CD4-positive, alpha-beta T cell treated with Interleukin-15 for 1 hour (primary cell): ENCODE measurements around the gene SAXO1.
"Not testable (repeated sequence)": the region's sequence is repeated elsewhere in the genome, so short reads cannot be mapped to it uniquely, and the experiment has no call there.

Experiments used
- DNase-seq: peaks from one replicate; pipeline ENCODE4 v3.0.0-alpha.2; 2020

Gene SAXO1

DNA sequence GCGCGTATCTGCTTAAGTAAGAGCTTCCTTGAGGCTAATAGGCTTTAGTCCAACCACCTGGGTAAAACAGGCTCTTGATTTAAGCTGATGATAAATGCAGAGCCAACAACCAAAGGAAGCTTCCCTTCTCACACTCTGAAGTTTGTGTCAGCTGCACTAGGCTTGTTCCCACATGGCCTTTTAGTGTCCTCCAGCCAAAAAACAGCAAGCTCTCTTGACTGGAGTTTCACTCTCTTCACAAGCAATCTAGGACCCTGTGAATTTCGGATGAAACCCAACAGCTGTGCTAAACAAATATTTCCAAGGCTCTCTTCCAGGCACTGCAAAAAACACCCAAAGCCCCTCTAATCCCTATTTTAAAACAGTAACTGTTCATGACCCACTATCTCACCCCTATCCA lies 63.9 kb downstream of the SAXO1 start:
- DNase-seq: no peak

DNA sequence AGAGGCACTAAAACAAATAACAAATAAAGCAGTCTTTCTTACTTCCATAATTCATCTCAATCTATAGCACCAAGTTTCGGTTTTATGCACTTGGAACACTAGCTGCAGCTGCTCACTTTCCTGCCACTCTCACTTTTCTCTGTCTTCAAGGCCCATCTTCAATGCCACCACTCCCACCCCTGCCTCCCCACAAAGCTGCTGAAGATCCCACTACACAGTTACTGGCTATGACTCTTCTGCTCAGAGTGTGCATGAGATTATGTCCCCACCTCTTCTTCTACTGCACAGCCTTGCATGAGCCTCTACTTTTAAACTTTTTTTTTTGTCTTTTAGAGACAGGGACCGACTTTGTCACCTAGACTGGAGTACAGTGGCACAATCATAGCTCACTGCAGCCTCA lies 77.4 kb downstream of the SAXO1 start:
- no peak for DNase-seq

DNA sequence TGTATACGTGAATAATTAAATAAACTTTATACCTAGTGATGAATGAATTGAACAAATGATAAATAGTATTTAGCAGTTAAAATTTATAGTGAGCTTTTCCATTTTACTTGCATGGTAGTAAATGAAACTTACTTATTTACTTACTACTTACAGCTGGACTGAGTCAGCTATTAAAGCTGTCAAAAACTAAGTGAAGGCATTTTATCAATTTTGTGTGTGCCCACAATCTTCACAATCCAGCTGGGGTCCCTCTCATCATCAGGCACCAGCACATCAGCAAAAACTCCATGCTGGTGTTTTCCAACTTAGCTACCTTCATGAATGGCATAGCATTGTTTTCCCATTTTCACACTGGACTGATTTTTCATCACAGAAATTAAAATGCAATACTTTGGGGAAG lies 81.1 kb downstream of the SAXO1 start:
- DNase-seq: no peak

DNA sequence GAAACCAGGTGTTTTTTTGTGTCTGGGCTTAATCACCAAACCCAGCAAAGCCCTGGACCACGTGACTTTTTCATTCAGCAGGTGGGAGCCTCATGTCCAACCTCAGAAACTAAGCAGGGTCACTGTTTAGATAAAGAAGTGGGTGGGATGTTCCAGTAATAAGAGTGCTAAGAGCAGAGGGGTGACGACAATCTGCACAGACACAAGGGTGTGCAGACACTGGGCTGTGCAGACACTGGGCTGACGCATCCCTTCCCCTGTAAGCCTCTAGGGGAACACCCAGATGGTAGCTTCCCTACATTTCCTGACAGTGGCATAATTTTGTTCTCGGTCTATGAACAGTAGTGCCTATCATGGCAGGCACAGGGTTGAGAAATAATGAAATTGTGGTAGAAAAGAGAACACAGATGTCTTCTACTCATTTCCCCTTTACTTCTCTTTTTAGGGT lies 85.1 kb downstream of the SAXO1 start:
- peak; percentile 25 for DNase-seq

DNA sequence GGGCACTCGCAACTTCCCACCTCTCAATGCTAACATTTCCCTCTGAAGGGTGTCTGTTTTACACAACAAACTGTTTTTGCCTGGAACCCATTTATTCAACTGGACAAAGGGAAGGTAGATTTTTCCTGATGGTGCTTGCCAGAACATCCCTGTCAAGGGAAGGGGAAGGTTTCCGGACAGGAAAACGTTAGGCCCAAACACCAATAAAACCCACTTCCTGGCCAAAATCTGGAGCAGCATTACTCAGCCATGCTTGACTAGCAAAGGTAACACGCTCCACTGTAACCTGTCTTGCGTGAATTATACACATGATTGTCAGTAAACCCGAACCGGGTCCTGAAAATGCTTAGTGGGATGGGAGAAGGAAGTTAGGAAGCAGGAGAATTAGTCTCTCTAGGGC lies 90.2 kb downstream of the SAXO1 start:
- no peak for DNase-seq

DNA sequence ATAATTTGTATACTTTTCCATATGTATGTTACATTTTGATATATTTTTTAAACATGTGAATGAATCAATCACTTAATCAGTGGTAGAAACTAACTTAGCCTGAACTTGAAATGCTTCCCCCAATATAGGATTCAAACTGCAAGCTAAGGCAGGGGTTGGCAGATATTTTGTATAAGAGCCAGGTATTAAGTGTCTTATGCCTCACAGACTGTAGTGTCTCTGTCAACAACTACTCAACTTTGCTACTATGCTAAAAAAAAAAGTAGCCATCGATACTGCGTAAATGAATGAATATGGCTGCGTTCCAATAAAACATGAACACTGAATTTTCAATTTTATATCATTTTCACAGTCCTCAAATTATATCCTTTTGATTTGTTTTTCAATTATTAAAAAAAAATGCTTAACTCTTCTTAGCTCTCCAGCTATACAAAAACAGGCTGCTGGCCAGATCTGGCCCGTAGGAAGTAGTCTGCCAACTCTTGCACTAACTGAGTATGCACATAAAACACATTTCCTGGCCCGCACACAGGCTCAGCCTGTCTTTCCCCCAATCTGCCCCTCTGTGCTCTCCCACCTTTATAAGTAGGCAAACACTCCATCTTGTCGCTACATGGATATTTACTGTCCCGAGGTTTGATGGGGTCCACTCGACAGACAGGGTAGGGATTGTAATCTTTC lies 91.8 kb downstream of the SAXO1 start:
- DNase-seq: no peak

DNA sequence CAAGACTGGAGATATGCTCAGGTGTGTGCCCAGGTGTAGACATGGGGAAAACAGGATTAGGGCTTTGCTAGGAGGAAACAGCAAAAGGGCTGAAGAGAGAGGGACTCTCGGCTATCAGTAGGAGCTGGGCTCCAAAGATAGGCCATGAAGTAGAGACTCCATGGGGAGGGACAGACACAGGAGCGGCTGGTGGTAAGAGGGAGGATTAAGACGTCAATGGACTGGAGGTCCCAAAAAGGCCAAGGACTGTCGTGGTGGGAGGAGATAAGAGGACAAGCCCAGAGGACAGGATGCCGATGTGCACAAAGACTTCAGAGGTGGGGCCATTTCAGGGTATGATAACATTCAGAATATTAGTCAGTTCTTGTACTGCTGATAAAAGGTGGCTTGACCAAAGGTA lies 93.1 kb downstream of the SAXO1 start:
- no peak for DNase-seq

DNA sequence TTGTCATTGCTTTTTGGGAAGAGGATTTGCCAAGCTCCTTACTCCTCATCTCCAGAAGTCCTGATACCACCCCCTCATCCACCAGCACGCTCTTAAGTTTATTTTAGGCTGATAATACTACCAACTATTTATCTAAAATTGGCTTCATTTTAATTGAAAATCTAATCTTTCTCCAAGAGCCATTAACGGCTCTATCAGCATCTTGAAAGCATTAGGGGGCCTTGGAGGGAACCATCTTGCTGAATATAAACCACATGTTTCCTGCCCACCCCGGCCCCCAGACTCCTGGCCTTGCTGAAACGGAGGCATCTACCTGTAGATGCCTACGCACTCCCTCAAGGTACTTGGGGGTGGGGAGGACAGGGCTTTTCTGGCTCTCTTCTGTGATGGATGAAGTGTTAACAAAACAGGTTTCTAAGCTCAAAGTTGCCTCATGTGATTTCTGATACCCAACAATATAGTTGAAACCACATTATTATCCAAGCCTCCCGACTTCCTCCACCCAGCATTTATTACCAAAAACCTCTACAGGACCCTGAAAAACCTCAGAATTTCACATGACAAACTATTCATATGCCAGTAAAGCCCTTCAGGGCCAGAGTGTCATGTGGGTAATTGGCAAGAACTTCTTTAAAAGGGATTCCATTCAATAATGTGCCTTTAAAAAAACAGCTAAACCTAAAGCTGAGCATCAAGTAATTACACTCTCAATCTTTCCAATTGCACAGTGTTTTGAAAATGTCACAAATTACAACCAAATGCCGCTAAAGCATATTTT lies 96.7 kb downstream of the SAXO1 start:
- DNase-seq: no peak

DNA sequence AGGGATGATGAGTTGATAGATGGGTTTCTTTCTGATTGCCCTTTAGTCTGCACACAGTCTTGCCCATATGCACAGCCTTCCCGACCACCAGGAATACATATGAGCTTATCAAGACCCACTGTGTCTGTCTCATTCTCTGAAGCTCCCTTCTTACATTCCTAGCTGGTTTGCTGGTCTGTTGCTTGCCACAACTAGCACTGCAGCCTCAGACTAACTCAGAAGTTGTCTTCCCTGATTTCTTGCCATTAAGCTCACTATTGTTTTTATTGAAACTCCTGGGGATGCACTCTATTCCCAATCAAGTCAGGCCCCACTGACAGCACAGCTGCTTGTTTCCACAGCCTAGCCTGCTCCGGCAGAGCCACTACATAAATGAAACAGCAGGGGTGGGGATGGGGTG lies 97.5 kb downstream of the SAXO1 start:
- DNase-seq: no peak

DNA sequence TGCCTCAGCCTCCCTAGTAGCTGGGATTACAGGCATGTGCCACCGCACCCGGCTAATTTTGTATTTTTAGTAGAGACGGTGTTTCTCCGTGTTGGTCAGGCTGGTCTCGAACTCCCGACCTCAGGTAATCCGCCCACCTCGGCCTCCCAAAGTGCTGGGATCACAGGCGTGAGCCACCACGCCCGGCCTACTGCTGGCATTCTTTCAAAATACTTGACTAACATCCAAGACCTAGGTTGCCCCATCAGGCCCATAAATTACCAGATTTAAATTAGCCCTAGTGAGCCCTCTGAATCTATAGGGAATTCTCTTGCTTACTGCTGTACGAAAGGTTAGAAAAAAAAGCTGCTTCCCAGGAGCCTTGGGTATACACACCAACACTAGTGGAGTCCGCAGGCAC lies 102.4 kb downstream of the SAXO1 start:
- not testable (repeated sequence) for DNase-seq

DNA sequence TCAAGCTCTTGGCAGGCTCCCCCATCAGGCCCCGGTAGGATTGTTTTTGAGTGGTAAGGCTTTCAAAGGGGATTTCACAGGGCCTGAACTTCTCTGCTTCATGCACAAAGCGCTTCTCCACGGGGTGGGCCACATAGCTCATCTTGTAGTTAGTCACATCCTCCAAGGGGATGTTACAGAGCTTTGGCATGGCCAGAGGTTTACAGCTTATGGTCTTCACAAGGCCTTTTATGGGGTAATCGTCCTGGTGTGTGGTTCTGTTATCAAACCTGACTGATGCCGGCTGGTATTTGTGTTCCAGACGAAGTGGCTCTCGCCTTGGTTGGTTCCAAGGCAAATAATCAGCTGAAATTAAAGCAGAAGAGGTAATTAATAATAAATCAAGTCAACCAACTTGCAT lies 104.3 kb downstream of the SAXO1 start:
- no peak for DNase-seq

DNA sequence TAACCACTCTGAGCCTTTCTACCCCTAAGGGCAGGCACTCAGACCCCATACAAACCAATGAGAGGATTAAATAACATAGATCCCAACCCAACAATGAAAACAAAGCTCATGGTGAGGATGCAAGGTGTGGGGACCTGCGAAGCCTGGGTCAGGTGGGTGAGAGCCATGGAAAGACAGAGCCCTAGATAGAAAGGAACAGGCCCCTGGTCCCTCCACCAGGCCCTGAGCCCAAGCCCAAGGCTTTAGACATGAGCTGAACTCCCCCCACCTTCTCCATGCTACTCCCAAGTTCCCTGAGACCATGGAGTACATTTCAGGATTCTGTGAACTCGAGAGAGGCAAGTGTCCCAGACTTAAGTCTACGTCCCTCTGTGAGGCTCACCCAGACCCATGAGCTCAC lies 106.5 kb downstream of the SAXO1 start:
- no peak for DNase-seq

DNA sequence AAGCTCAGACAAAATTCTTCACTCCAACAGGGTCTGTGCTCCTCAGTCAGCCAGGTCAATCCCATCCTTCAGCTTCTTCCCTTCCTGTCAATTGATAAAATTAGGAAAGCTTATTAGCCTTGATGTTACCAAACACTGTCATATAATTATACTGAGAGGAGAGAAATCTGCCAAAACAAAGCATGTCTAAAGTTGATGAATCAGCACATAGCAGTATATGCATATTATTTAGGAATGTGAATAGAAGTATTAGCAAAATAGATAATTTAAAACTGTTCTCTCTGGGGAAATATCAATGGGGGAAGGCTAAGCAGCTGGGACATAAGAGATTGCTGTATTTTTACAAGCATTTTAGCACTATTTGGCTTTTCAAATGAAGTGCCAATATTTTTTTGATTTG lies 107.1 kb downstream of the SAXO1 start:
- no peak for DNase-seq

DNA sequence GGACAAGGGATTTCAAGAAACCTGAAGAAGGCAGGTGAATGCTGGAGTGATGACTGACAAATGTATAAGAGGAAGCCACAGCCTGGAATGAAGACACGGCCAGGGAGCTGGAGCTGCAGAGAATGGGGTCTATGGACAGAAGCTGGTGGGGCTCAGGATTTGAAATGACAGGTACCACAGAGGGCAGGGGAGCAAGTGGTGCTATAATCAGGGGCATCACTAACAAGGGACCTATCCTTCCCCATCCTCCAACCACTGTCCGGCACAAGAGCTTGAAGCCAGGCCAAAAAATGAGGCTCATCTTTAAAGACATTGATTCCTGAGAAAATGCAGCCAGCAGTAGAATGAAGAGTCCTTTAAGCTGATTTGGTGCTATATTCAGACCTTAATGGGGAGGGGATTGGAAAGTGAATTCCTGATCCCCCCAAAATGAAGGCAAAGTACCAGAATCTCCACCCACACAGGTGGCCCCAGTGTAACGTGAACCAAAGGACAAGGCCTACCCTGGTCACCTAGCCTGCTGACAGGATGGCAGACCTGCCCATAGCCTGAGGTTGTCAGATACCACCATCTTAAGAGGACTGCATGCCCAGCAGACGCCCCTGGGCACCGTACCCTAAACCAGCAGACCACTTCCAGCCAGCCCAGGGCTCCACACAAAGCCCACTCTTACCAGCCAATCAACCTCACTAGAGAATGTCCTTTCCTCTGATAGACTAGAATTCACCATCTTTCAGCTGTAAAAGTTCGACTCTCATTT lies 109.2 kb downstream of the SAXO1 start:
- DNase-seq: no peak

DNA sequence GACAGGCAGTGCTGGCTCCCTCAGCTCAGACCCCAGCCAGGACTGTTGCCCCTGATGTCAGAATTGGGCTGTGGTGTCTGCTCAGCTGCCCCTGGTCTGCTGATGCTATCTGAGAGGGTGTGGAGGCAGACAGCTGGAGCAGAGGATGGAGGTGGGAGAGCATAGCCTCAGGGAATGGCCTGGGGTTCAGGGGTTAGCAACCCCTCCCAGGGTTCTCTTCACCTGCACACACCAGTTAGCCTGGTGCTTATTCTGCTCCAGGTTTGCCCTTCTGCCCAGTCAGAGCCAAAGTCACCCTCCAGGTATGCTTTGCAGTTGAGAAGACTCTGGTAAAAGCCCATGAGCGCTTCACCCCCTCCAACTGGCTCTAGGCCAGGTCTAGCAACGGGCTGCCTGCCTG lies 109.8 kb downstream of the SAXO1 start:
- no peak for DNase-seq

DNA sequence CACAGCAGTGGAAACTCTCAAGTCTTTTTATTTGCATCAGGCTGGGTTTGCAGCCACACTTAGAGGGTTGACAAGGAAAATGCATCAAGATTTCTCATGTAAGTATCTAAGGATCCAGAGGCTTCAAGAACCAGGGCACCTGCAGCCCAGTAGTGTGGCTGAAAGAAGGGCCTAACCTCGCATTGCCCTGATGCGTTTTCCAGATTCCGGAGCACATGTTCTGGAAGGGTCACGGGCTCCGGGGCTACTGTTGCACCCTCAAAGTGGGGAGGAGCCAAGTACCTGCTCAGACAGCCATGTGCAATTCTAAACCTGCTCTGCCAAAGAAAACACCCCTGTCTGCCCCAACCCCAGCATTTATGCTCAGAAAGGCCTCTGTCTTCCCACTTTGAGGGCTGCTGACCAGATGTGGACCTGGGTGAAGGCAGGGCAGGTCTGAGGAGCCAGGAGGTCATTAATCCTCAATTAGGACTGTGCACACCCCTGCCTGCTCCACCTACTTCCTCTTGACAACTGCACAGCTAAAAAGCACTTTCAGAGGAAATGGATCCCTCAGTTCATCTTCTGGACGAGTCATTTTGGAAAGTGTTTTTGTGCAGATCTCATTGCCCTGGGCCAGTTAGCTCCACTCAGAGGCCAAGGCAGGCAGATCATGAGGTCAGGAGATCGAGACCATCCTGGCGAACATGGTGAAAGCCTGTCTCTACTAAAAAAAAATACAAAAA lies 110.7 kb downstream of the SAXO1 start:
- DNase-seq: no peak

DNA sequence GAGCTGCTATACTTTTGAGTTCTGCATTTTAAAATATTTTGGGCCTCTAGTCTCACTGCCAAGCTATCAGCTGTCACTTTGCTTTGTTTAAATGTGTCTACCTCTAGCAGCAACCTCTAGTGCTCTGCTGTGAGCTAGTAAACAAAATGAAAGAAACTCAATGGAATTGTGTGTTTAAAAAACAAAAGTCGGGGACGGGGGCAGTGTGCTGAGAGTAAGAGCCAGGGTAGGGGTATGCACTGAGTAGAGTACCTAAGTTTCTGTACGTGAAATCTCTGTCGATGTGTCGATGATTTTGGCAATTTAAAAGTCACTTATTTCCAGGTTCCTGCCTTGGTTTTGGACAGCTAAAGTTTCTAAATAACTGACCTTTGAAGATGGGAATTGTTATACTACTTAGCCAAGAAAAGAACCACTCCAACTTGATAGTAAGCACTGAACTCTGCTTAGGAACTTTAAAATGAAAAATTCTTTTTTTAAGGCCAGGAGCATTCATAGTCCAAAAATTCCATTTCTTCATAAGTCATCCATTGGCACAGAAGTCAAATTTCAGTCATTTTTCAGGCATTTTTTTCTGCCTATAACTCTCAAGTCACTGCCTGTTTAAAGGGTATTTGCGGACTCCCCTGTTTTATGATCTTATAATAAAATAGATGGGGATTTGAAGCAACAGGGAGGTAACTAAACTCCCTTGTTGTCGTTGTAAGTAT lies 111.5 kb downstream of the SAXO1 start:
- DNase-seq: no peak

DNA sequence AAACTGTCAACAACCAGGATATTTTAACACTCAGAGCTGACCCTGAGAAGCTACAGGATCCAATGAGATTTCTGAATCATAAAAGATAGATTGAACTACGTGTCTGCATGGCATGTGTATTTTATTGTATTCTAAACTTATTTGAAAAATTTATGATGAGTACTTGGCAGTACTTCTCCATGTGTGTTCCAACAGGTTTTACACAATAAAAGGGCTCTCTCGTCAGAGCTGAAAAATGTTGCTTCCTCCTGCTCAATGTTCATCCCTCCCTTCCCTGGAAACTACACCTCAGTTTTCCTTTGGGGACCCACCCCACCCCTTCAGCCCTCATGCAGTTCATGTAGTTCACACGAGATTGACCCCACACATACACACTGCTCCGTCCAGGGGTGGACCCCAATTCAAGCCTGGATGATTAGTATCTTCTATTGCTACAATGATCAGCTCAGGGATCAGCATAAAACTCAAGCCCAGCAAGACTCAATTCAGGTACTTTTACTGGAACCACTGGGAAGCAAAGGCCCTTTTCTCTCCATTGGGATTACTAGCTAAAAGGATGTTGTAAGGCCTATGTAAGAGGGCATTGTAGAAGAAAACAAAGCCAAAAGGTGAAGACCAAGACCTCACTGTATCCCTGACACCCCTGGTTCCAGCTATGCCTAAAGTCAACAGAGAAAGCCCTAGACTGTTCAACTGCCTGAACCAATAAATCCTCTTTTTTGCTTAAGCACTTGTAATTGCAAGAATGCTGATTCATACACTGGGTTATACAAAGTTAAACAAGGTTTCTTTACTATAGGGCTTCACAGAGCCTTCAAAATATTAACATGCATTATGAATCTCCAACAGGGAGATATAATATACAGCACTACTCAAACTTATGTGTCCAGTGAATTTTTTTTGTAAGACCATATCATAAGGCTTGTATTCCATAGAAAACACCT lies 112.6 kb downstream of the SAXO1 start:
- no peak for DNase-seq

DNA sequence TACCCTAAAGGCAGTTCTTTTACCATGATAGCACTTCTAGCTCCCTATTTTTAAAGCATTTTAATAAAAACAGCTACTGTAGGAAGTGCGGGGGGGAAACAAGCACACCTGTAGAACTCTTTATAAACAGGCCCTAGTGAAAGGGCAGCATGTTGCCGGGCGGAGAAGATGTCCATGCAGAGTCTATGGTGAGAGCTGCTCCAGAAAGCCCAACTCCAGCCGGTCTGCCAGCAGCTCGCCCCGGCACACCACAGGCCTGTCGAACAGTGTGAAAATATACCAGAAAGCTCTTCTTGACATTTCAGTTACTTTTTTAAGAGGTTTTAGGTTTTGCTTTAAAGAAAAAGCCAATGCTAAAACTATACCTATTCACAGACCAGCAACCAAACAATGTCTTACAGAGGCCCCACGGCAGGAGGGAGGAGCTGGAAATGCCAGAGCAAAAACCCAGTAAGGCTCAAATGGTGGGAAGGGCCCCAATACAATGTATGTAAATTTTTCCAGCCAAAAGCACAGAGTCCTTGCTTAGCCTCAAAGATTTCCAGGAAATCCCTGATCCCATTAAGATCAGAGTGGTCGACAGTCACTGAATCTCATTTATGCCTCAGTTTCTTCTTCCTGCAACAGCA lies 121.2 kb downstream of the SAXO1 start:
- DNase-seq: no peak

DNA sequence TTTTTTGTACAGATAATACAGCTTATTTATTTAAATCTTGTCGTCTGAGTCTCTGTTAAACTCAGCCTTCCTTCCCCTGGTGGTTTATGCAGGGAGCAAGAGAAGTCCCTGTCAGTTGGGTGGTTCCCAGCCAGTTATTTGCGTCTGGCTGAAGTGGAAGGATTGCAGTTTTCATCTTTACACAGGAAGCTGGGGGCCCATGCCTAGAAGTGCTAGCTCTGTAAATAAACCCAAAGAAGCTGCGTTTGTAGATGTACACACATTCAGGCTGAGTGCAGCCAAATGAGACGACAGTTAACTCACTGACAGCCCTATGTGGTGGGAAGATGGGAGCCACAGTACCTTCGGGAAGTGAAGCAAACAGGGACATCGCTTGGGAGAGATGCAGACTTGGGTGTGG lies 122.1 kb downstream of the SAXO1 start:
- no peak for DNase-seq

DNA sequence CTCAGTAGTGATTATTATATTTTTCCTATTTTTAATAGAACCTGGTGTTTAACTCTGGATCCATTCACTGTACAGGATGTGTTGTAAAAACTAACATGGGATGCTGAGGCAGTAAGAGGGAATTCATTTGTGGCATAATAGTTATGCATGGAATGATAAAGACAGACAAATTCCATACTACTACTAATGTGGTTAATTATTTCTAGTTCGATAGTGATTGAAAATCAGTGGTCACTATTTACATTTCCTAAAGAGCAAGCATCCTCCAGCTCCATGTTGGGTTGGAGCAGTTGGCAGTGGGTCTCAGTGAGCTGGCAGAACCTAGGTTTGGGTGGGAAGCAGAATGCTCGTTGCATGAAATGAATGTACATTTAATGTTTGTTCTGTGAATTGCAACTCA lies 122.6 kb downstream of the SAXO1 start:
- DNase-seq: no peak
